Sigmoid colon (tissue), 7 donors: ENCODE data around the gene NVL. TPM values are rescaled to one million over a fixed set of nuclear protein-coding genes. Genes with fewer than 3 reads are reported as not detected.

Source experiments
- DNase-seq: peaks from one replicate; pipeline ENCODE4 v3.0.0-alpha.2; 2019
- H3K27ac ChIP-seq, 4 donors: fragments of 200-600 bp; sonication (generic); one replicate each; pipeline ENCODE4 v1.5.1; 2016 to 2019; ENCODE audit warnings: mild to moderate bottlenecking in 1 of 4
- H3K27me3 ChIP-seq, 3 donors: fragments of 200-600 bp; sonication (generic); one replicate each; pipeline ENCODE4 v1.5.1; 2019; ENCODE audit warnings: mild to moderate bottlenecking in 1 of 3
- H3K36me3 ChIP-seq, 4 donors: fragments of 200-600 bp; sonication (generic); one replicate each; pipeline ENCODE4 v1.5.1; 2016 to 2019
- H3K4me1 ChIP-seq, 4 donors: fragments of 200-600 bp; sonication (generic); one replicate each; pipeline ENCODE4 v1.5.1; 2017 to 2019
- H3K4me3 ChIP-seq, 4 donors: fragments of 200-600 bp; sonication (generic); one replicate each; pipeline ENCODE4 v1.5.1; 2017 to 2019; ENCODE audit warnings: mild to moderate bottlenecking in 2 of 4, moderate library complexity in 1 of 4
- H3K9me3 ChIP-seq, 4 donors: fragments of 200-600 bp in 3 of 4; sonication (generic) in 3 of 4; one replicate each; pipeline versions ENCODE4 v1.5.1 to v1.6.1; 2013 to 2019
- CTCF ChIP-seq, 4 experiments: fragments of 450-650 bp in 3 of 4; fragments of 200-600 bp in 1 of 4; IDR thresholded peaks; one replicate each; pipeline ENCODE4 v1.5.1; 2016 to 2019; ENCODE audit warnings: antibody characterized with exemption in 4 of 4, mild to moderate bottlenecking in 3 of 4, moderate library complexity in 2 of 4
- EP300 ChIP-seq, 4 donors: sonication (generic); formaldehyde crosslinking; IDR thresholded peaks; one replicate each; pipeline ENCODE4 v1.6.1; 2017; ENCODE audit warnings: antibody characterized with exemption in 4 of 4
- POLR2A ChIP-seq, 2 donors: fragments of 450-650 bp; IDR thresholded peaks; one replicate each; pipeline ENCODE4 v1.6.1; 2016; ENCODE audit warnings: antibody characterized with exemption in 2 of 2, mild to moderate bottlenecking in 2 of 2, moderate library complexity in 2 of 2
- POLR2AphosphoS5 ChIP-seq, 4 donors: sonication (generic); formaldehyde crosslinking; IDR thresholded peaks; one replicate each; pipeline ENCODE4 v1.6.1; 2017; ENCODE audit warnings: antibody characterized with exemption in 4 of 4
- WGBS, 2 donors: extraction: QIAGEN DNeasy Blood & Tissue Kit; methylation state at CpG; one replicate each; pipeline ENCODE4 v1.1.7; 2013; 5-methylcytosine and 5-hydroxymethylcytosine counted together
- intact Hi-C: fragments of 100-400 bp; cut with DNase I; formaldehyde crosslinking; loops from one replicate; pipeline ENCODE4 v1.15.1; 2023
- polyA plus RNA-seq, 3 donors: library from polyadenylated mRNA; stranded (reverse); fragments of 200-250 nt; gene quantifications; one replicate each; pipeline ENCODE4 v1.2.3, GENCODE V29; 2013
- total RNA-seq, 4 donors: library from RNA; depleted of rRNA; stranded (reverse); fragments of >200 nt; gene quantifications; one replicate each; pipeline ENCODE4 v1.1.0, GENCODE V29; 2016
- donor health status: healthy with polysubstance abuse.
- donor health status: Bipolar disorder and iron deficiency.
- donor health status: healthy.

Gene NVL
- total and polyA plus RNA-seq, 7 donors: 21.4 to 32.4 (median 25.0) TPM

DNA sequence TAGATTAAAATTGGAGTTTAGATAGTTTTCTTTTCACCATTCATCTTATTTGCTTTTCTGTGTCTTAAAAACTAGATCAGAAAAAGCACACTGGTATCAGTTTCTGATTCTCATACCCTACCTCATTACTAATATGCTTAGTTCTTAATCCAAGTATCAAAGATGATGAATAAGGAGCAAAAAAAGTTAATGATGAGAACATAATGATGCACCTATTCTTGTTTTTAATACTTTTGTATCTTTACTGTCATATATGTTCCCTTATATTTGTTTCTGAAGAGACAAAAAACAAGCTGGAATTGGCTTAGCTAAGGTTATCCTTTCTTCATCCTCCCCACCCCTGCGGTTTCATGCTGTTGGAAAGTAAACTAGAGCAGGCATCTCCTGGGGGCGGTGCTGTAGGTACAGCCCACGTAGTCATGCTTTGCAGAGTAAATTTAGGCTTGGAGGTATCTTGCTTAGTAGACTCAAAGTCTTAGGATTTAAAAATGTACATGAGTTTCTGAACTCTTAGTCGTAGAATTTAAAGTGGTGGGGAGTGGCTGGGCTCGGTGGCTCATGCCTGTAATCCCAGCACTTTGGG is 43.1 kb upstream of the NVL start:
- TF ChIP-seq EP300 (IDR thresholded peaks at IDR 0.05): no peak
- TF ChIP-seq POLR2A (IDR thresholded peaks at IDR 0.05): no peak
- TF ChIP-seq POLR2AphosphoS5 (IDR thresholded peaks at IDR 0.05): no peak
- TF ChIP-seq CTCF (IDR thresholded peaks at IDR 0.05): no peak
- Histone ChIP-seq H3K9me3 (no peaks in the 10 kb centered on the region), H3K36me3 (peaks cover 11 to 95% (median 54%) of the 10 kb centered on the region in 4 donors), H3K4me1 (peaks cover 0 to 14% (median 0%) of the 10 kb centered on the region in 4 donors), H3K27me3 (no peaks in the 10 kb centered on the region), H3K27ac (no peak overlapping the region), H3K4me3 (no peak overlapping the region)
- intact Hi-C loops: no loop called here
- 92 to 94% methylated on average over 5 of the region's 5 CpGs for WGBS, 2 donors
- no peak for DNase-seq

DNA sequence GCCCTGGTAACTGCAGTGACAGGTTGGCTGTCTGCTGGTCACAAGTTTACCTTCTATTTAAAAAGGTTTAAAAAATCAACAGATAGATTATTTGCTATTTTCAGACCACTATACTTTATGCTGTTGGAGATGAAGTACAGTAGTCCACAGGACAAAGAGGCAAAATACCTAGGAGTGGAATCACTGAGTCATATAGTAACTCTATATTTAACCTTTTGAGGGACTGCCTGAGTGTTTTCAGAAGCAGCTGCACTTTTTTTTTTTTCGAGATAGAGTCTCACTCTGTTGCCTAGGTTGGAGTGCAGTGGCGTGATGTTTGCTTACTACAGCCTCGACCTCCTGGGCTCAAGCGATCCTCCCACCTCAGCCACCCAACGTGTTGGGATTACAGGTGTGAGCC is 38.4 kb upstream of the NVL start:
- intact Hi-C loops: no loop called here
- Histone ChIP-seq H3K36me3 (peaks cover 14 to 77% (median 33%) of the 10 kb centered on the region in 4 donors), H3K27ac (no peak overlapping the region), H3K4me3 (no peak overlapping the region), H3K27me3 (no peaks in the 10 kb centered on the region), H3K9me3 (no peaks in the 10 kb centered on the region), H3K4me1 (peaks cover 0 to 5% (median 0%) of the 10 kb centered on the region in 4 donors)
- DNase-seq: no peak
- TF ChIP-seq EP300 (IDR thresholded peaks at IDR 0.05): no peak
- no peak for TF ChIP-seq POLR2AphosphoS5 (IDR thresholded peaks at IDR 0.05)
- TF ChIP-seq CTCF (IDR thresholded peaks at IDR 0.05): no peak
- no peak for TF ChIP-seq POLR2A (IDR thresholded peaks at IDR 0.05)
- WGBS, 2 donors: 78 to 85% methylated on average over 5 of the region's 5 CpGs

GRCh38 chr1:224359207-224359606 is 29.2 kb upstream of the NVL start:
- WGBS, 2 donors: 82 to 87% methylated on average over 3 of the region's 3 CpGs
- no peak for DNase-seq
- no peak overlapping the region for H3K4me3 ChIP-seq
- H3K4me1 ChIP-seq: peaks cover 0 to 29% (median 25%) of the 10 kb centered on the region in 4 donors
- no peaks in the 10 kb centered on the region for H3K27me3 ChIP-seq
- no peaks in the 10 kb centered on the region for H3K9me3 ChIP-seq
- no peak overlapping the region for H3K27ac ChIP-seq
- no peak for TF ChIP-seq POLR2AphosphoS5 (IDR thresholded peaks at IDR 0.05)
- no peak for TF ChIP-seq EP300 (IDR thresholded peaks at IDR 0.05)
- no peak for TF ChIP-seq CTCF (IDR thresholded peaks at IDR 0.05)
- no peak for TF ChIP-seq POLR2A (IDR thresholded peaks at IDR 0.05)
- peaks cover 0 to 4% (median 0%) of the 10 kb centered on the region in 4 donors for H3K36me3 ChIP-seq
- intact Hi-C loops: loop anchor here (5.0 kb wide), 1 partner anchor 98 kb away; no protein-coding TSS in a partner anchor

DNA sequence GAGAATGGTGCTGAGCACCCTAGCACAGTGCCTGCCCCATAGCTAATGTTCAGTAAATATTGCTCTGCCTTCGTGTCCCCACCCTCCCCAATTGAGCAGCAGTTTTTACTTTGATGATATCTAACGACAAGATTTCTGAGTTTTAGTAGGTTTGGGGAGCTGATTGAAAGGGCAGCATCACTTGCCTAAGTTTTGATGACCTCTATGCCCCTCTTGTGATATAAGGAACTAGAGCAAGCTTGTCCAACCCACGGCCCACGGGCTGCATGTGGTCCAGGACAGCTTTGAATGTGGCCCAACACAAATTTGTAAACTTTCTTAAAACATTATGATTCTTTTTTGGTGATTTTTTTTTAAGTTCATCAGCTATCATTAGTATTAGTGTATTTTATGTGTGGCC is 28.3 kb upstream of the NVL start:
- no peak for DNase-seq
- H3K27me3 ChIP-seq: no peaks in the 10 kb centered on the region
- peaks cover 0 to 4% (median 0%) of the 10 kb centered on the region in 4 donors for H3K36me3 ChIP-seq
- 20 to 60% methylated on average over 4 of the region's 4 CpGs for WGBS, 2 donors
- H3K27ac ChIP-seq: peak overlapping the region in 3 of 4 donors; percentile 90 to 97 (median 97)
- H3K9me3 ChIP-seq: no peaks in the 10 kb centered on the region
- H3K4me1 ChIP-seq: peaks cover 0 to 29% (median 25%) of the 10 kb centered on the region in 4 donors
- no peak for TF ChIP-seq CTCF (IDR thresholded peaks at IDR 0.05)
- TF ChIP-seq POLR2A (IDR thresholded peaks at IDR 0.05): no peak
- TF ChIP-seq POLR2AphosphoS5 (IDR thresholded peaks at IDR 0.05): no peak
- intact Hi-C loops: loop anchor here (5.0 kb wide), 1 partner anchor 99 kb away; no protein-coding TSS in a partner anchor
- H3K4me3 ChIP-seq: peak overlapping the region in 1 of 4 donors; percentile 75
